Medulla oblongata (tissue), 1 donor: ENCODE measurements around the gene BTG1.
"Not testable (repeated sequence)": the region's sequence is repeated elsewhere in the genome, so short reads cannot be mapped to it uniquely, and the experiment has no call there.

Source experiments
- DNase-seq: peaks from one replicate; pipeline ENCODE4 v3.0.0-alpha.2; 2015; ENCODE audit errors: extremely low spot score

BTG1 gene

DNA sequence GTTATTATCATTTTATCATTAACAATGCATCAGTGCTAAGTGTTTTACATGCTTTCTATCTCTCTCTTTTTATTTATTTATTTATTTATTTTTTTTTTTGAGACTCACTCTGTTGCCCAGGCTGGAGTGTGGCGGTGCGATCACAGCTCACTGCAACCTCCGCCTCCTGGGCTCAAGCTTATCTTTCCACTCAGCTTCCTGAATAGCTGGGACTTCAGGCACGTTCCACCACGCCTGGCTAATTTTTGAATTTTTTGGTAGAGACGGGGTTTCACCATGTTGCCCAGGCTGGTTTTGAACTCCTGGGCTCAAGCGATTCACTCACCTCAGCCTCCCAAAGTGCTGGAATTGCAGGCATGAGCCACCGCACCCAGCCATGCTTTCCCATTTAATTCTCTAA is 3.9 kb upstream of the BTG1 start:
- no peak for DNase-seq

DNA sequence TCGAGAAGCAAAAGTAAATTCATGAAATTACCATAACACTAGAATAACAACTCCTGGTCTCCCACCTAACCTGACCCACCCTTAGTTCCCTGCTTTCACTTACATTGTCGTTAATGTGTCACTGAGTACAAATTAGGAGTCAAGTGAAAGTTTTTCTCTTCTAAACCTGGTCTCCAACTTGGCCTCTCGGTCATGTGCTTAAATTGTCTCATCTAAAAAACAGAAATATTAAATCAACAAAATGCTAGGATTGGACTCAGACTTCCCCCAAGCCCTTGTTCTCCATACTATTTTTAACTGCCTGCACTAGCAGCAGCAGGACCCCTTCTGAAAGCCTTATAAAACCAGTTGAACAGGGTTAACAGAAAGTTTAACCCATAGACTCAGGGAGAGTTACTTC is 1.8 kb upstream of the BTG1 start:
- DNase-seq, result peak; percentile 52

DNA sequence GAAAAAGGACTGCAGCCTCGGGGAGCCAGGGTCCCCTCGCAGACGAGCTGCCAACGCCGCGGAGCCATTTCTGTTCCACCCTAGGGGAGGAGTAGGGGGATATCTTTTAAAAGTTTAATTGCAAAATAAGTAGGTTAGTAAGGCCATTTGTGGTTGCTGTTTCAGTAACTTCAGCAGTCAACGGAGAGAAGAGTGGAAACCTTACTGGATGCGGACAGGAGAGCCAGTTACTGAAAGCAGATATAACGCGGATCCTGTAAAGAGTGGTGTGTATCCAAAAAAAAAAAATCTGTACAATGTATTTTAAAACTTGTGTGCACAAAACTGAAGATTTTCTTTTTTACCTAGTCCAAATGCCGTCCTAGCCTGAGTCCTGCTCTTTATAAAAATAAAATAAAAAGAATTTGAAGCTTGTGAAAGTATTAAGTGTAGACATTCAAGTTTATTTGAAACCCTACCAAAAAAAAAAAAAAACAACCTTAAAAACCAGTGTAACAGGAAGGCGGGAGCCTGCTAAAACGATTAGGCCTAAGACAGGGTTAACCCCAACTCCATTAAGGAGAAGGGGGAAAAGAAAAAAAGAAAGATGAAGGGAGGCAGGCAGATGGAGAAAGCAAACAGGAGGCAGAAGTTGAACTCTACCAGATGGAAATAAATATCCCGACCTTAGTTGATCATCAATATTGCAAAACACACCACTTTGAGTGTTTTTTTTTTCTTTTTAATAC is 1.0 kb upstream of the BTG1 start:
- DNase-seq, result no peak

DNA sequence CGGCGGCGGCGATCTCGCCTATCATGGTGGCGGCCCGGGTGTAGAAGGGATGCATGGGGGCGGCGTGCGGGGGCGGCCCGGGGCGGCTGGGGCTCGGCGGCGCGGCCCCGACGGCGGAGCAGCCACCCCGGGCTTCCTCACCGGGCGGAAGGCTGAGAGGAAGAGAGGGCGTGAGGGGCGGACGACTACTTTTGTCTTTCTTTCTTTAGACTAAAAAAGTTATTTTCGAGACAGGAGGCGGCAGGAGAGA is 240 bp downstream of the BTG1 start:
- no peak for DNase-seq

DNA sequence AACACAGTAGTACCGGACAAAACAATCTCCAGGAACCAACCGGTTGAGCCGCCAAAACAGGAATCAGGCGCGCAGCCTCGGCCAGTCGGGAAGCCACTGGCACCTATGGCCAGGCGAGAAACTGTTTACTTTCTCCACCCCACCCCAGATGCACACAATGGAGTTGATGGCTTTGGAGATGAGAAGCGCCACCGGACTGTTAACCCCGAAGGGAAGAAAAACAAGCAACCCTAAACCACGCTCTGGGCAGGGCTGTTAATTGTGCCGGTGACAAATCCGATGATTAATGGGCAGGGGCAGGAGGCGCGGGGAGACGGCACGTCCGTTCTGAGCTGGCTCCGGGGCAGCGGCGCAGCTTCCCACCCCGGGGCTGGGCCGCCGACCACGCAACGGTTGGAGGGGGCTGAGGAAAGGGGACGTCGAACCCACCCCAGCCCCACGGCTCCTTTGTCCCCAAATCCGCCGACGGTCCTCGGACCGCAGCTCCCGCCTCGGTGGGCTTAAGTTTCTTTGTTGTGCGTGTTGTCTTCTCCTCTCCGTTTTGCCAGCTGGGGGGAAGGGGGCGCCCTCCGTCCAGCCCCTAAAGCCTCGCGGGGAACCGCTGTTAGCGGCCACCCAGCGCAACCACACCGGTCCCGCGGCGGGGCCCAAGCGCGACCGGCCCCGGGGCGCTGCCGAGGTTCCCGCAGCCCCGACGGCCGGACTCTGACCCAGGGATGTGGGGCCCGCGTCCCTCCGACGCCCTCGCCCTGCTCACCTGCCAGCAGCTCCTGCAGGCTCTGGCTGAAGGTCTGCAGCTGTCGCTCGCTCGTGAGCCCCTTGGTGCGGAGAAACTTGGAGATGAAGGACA is 790 bp downstream of the BTG1 start:
- peak; percentile 58 for DNase-seq

DNA sequence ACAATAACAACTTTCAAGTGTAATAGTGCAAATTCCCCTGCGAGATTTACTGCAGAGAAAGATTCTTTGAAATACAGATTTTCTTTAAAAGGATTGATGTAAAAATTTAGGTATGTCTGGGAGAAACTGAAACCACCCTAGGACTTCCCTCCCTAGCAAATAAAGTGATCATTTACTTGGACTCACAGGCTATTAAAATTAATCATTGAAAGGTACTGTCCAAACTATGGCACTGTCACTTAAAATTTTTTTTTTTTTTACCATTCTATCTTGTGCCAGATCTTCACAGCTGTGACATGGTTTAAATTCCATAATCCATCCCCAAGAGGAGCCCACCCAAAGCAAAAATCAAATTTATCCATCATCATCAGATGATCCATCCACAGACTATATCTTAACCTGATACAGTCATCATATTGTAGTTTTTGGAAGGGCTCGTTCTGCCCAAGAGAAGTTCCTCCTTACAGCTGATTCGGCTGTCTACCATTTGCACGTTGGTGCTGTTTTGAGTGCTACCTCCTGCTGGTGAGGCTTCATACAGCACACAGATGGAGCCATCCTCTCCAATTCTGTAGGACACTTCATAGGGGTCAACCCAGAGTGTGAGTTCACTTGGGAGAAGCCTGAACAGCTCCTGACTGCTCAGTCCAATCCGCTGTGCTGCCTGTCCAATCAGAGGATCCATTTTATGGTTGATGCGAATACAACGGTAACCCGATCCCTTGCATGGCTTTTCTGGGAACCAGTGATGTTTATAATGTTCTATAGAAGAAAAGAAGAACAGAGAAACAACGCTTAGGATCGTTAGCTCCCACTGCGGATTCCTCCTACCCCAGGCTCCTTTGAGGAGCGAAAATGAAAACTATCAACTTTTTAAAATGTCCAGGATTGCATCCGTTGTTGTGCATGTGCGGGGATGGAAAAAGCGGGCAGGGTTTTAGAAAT is 1.7 kb downstream of the BTG1 start:
- DNase-seq, result peak; percentile 86

DNA sequence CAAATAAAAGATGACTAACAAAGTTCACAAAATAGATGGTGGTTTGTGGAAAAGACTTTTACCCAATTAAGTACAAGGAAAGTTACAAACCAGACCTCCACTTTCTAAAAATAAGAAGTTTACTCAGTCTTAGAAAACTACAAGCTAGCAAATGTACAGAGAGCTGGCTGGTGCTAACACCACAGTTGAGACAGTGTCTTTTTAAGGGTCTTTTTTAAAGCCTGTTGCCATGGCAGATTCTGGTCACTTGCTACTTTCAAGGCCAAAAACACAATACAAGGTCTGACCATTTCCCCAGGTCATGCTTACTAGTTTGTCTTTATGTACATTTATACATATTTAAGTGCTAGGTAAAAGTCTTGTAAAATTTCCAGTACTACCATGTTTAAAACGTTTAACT is 2.4 kb downstream of the BTG1 start:
- DNase-seq, result no peak

DNA sequence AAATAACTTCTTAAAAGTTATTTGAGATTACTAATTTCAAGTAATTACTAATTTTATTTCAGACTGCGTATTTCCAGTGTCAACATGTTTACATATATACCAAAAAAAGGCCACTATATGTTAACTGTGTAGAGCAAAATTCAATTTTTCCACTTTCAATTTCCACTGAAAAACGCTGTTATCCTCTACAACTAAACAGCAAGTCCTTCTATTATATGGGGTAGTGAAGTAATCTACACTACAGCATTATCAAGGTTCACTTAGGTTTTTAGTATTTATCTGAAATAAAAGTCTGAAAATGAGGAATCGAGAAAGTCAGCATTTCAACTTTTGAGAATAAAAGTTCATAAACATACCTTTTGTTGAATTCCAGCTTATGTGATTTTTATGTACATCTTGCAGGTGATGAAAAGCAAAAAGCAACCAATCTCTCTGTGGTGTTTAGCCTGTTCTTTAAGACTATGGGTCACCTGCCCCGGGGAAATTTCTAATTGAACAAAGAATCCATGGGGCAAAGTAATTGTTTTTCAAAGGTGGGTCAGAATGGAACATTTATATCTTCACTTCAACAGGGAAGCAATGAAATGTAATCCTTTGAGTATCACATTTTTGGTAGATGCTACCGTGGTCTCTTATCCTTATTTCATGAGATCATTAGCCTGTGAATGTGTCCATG is 3.3 kb downstream of the BTG1 start:
- DNase-seq, result no peak

DNA sequence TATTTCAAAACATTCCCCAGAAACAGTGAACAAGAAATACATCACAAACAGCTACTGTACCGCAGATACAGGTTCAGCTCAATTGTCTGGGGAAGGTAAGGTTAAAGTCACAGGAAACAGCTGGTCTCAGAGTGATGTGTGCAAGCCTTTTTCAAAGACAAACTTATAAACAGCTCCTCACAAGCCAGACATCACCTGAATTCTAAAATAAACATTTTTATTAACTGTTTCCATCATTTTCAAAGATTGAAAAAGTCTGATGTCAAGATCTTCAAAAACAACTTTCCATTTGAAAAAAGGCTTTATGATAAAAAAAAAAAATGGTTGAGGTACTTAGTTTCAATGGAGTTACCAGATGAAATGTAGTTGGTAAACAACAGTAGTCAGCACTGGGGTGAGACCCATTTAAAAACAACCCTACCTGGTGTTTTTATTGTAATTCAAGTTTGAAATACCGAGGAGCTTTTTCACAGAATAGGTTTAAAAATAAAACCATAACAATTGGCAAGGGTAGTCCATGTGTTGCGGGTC is 4.0 kb downstream of the BTG1 start:
- DNase-seq, result no peak

DNA sequence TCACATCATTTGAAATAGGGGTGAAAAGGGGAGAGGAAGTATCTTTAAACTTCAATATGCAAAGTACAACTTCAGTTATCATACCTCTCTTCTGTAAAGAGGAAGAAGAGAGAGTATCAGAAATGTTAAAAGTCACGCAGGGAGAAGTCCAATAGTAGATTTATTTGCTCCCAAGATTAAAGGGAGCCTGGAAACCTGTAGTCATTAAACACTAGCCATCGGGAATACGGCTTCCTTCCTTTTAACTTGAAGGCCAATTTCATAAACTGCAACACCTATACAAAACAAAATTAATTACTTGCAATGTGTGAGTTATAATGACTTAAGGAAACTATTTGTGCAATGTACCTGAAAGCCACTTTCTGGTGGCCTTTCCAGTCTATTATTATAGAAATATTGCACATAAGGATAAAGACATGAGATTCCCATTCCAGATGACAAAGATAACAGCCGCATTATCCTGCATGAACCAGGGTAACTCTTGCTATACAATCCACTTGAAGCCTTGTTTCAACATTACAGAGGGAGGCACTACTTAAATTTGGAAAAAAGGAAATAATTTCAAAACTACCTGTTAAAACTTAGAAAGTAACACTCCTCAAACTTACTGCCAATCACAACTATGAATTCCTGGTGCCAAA is 4.6 kb downstream of the BTG1 start:
- no peak for DNase-seq

DNA sequence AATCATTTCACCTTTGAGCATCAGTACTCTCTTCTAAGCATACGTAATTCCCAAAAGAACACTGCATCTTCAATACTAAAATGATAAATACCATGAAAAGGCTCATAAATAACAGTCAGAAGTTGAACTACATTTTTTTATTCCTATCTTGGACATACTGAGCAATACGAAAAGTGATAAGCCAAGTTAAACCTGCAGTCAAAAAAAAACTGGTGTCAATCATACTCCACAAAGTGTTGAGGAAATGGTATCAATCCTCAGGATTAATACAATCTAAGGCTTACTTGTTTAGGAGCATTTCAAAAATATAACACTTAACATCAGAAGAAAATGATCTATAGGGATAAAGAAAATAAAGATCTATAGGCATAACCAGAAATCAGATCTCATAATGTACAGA is 5.5 kb downstream of the BTG1 start:
- DNase-seq, result no peak

DNA sequence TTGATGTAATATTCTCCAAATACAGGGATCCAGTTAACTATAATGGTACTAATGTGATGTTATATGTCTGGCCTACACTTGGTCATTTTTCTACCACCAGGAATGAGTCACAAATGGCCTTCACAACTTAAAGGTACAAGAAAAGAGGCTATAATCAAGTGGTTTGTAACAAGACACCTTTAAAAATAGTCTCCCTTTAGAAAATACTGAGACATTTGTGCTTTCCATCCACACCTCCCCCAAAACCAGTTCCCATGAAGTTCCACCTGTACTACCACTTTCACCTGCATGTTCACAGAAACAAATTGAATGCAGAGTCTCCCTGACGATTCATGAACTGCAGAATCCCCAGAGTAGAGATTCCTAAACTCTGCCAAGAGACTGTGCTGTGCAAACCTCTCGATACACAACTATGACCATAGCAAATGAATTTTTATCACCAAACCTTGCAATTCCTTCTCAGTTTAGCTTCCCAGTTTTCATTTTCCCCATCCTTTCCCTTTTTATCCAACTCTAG is 6.0 kb downstream of the BTG1 start:
- no peak for DNase-seq

DNA sequence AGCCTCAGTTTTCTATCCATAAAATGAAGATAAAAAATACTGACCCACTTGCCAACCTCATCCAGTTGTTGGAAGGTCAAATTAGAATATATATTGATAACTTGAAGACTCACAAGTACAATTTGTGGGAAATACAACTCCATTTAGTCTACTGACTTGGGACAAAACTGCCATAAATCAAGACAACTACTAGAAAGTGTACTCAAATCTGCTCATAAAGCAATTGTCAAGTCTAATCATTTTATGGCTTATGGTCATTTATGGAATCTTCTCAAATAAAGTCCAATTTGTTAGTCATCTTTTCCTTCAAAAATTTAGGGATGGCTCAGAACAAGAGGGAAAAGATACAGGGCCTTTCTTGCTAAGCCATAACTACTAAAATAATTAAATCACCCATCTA is 7.0 kb downstream of the BTG1 start:
- DNase-seq, result no peak

DNA sequence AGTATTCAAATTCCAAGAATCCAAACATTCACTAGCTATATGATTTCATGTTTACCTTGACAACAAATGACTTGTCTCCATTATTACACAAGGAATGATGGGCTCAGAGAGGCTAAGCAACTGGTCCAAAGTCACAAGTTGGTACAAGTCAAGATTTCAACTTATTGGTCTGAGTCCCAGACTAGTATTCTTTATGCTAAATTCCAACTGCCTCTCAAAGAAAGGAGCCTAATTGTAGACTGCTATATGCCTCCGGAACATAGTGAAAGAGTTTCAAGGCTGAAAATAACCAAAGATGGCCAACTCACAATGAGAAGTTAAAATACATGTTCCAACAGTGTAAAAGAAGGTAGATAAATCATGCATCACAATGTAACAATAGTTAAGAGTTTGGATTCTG is 7.5 kb downstream of the BTG1 start:
- DNase-seq, result no peak

DNA sequence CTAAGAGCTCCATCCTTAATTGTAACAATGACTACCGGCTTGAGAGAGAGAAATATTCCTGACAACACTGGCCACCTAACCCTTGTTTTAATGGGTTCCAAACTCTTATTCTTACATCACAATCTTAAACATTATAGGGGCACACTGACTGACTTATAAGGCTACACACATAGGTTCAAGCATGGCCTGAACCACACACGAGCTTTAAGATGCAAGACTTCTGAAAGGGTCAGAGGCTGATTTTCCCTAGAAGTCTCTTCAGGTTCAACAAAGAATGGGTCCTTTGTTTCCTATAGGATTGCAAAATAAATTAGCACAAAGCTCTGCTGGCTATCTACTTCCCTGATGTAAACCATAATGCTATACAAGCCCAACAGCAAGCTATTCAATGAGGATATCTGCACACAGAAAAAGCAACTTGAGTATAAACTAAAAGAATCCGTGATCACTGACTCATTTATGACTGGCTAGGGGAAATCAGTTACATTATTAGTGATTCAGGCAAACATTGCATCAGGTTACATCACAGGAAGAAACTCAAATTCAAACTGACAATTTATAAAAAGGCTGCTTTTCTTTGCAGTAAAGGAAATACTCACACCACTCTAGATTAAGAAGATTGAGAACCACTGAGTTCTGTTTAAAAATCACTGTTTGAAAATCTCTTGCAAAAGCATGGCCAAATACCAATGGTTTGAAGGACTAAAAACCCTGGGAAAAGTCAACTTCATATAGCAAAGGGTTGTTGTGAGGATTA is 8.5 kb downstream of the BTG1 start:
- DNase-seq, result no peak

DNA sequence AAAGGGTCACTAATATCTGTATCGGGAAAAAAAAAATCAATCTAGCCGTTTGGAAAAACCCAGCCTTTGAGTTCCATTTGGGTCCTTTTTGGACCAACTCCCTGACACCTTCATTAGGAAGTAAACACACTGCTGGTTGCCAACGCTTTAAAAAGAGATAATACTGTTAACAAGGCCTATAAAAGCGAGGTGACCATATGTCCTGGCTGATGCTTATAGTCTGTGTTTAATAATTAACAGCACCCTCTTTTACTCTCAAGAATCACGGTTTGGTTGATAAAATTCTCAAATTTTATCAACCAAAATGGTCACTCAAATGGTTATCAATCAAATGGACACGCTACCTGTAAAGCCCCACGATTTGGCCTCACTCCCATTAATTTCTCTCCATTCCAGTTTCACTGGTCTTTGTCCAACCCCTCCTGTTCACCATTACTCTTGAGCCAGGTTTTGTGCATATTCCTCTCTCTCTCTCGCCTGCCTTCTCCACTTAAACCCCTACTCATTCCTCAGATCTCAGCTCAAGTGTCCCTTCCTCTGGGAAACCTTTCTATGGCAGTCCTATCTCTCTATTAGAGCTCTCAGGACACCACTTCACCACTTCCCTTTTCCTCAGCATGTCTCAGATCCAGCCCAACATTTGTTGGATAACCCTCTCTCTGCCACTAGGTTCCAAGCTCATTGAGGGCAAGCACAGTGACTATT is 9.5 kb downstream of the BTG1 start:
- DNase-seq, result no peak

DNA sequence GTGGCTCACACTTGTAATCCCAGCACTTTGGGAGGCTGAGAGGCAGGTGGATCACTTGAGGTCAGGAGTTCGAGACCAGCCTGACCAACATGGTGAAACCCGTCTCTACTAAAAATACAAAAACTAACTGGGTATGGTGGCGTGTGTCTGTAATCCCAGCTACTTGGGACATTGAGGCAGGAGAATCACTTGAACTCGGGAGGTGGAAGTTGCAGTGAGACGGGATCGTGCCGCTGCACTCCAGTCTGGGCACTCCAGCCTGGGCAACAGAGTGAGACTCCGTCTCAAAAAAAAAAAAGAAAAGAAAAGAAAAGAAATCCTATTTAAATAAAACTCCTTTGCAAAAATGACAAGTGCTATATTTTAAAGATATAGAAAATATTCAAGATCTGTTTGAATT is 10.1 kb downstream of the BTG1 start:
- DNase-seq, result not testable (repeated sequence)

DNA sequence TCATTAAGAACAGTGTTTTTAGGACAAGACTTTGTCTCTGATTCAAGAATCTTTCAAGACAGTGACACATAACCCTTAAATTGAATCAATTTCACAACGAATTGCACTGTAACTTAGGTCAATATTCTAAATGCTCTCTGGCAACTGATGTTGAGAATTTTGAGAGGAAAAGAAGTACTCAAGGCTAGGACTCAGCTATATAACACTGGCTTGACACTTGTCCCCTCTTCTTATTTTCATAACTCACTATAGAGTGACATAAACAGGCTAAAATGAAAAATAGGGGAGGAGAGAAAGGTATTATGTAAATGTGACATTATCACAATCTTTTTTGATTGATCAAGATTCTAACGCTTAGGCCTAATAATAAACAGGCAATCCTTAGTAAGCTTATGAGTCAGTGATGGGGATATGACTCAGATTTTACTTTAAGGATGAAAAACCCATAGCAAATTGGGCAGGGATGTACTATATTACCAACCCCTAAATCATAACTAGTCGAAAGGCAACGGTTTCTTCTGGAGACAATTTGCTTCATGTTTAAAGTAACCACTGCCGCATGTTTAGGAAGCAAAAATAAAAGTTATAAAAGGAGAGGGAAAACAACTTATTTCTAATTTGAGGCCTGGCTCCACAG is 10.9 kb downstream of the BTG1 start:
- no peak for DNase-seq
